Embryonic facial prominence (tissue), 1 donor: ENCODE results near the gene FAM78A.
"Not testable (repeated sequence)": the region's sequence is repeated elsewhere in the genome, so short reads cannot be mapped to it uniquely, and the experiment has no call there.

Source experiments
- DNase-seq: peaks from one replicate; pipeline ENCODE4 v3.0.0-alpha.2; 2016; ENCODE audit errors: extremely low spot score

The FAM78A gene

GRCh38 chr9:131238402-131239021, 37.8 kb downstream of the FAM78A start:
- DNase-seq: no peak

- DNase-seq: no peak
Measured at GRCh38 chr9:131237931-131238401, 38.3 kb downstream of the FAM78A start.

- DNase-seq: no peak
Measured at GRCh38 chr9:131237291-131237690, 39.0 kb downstream of the FAM78A start.

GRCh38 chr9:131236761-131237160, 39.5 kb downstream of the FAM78A start:
- DNase-seq: no peak

GRCh38 chr9:131236161-131236560, 40.1 kb downstream of the FAM78A start:
- no peak for DNase-seq

GRCh38 chr9:131235480-131235851, 40.8 kb downstream of the FAM78A start:
- DNase-seq: no peak

- no peak for DNase-seq
Measured at GRCh38 chr9:131234799-131235479, 41.4 kb downstream of the FAM78A start.

- no peak for DNase-seq
Measured at GRCh38 chr9:131233995-131234394, 42.3 kb downstream of the FAM78A start.

GRCh38 chr9:131233556-131233955, 42.8 kb downstream of the FAM78A start:
- DNase-seq: no peak

GRCh38 chr9:131228988-131229387, 47.3 kb downstream of the FAM78A start:
- no peak for DNase-seq

- DNase-seq: no peak
Measured at GRCh38 chr9:131227959-131228460, 48.3 kb downstream of the FAM78A start.

- DNase-seq: no peak
Measured at GRCh38 chr9:131227112-131227958, 49.0 kb downstream of the FAM78A start.

- DNase-seq: no peak
Measured at GRCh38 chr9:131226226-131226625, 50.1 kb downstream of the FAM78A start.

- no peak for DNase-seq
Measured at GRCh38 chr9:131222460-131222859, 53.9 kb downstream of the FAM78A start.

- no peak for DNase-seq
Measured at GRCh38 chr9:131220485-131220884, 55.8 kb downstream of the FAM78A start.

GRCh38 chr9:131218370-131218769, 57.9 kb downstream of the FAM78A start:
- DNase-seq: no peak

GRCh38 chr9:131217331-131218031, 58.8 kb downstream of the FAM78A start:
- DNase-seq: no peak

- no peak for DNase-seq
Measured at GRCh38 chr9:131216806-131217205, 59.5 kb downstream of the FAM78A start.

- DNase-seq: no peak
Measured at GRCh38 chr9:131214876-131215275, 61.4 kb downstream of the FAM78A start.

- DNase-seq: no peak
Measured at GRCh38 chr9:131214286-131214856, 61.9 kb downstream of the FAM78A start.

GRCh38 chr9:131211920-131212319, 64.4 kb downstream of the FAM78A start:
- not testable (repeated sequence) for DNase-seq
